ENCODE measurements around the gene RERE.
"Not testable (repeated sequence)": the region's sequence is repeated elsewhere in the genome, so short reads cannot be mapped to it uniquely, and the experiment has no call there.

The RERE gene

GRCh38 chr1:8464377-8464776, 353.1 kb downstream of the RERE start:
- DNase-seq = no peak

- no peak for DNase-seq
Measured at GRCh38 chr1:8463144-8463927, 354.1 kb downstream of the RERE start.

- DNase-seq = no peak
Measured at GRCh38 chr1:8462371-8462892, 355.0 kb downstream of the RERE start.

- no peak for DNase-seq
Measured at GRCh38 chr1:8461351-8462110, 355.9 kb downstream of the RERE start.

- DNase-seq = no peak
Measured at GRCh38 chr1:8460784-8461183, 356.7 kb downstream of the RERE start.

GRCh38 chr1:8460132-8460544, 357.3 kb downstream of the RERE start:
- DNase-seq = no peak

GRCh38 chr1:8458607-8459006, 358.8 kb downstream of the RERE start:
- DNase-seq = no peak

GRCh38 chr1:8457760-8458381, 359.6 kb downstream of the RERE start:
- no peak for DNase-seq

- no peak for DNase-seq
Measured at GRCh38 chr1:8456991-8457390, 360.4 kb downstream of the RERE start.

GRCh38 chr1:8456308-8456912, 361.0 kb downstream of the RERE start:
- no peak for DNase-seq

- DNase-seq = no peak
Measured at GRCh38 chr1:8455700-8456307, 361.6 kb downstream of the RERE start.

- DNase-seq = no peak
Measured at GRCh38 chr1:8450312-8450711, 367.1 kb downstream of the RERE start.

- DNase-seq = no peak
Measured at GRCh38 chr1:8448911-8449661, 368.4 kb downstream of the RERE start.

- DNase-seq = not testable (repeated sequence)
Measured at GRCh38 chr1:8448505-8448904, 368.9 kb downstream of the RERE start.

GRCh38 chr1:8447616-8448150, 369.8 kb downstream of the RERE start:
- no peak for DNase-seq

- not testable (repeated sequence) for DNase-seq
Measured at GRCh38 chr1:8446119-8446518, 371.3 kb downstream of the RERE start.

GRCh38 chr1:8443558-8444194, 373.8 kb downstream of the RERE start:
- no peak for DNase-seq

- DNase-seq = no peak
Measured at GRCh38 chr1:8441426-8441825, 376.0 kb downstream of the RERE start.

- no peak for DNase-seq
Measured at GRCh38 chr1:8439015-8439702, 378.3 kb downstream of the RERE start.

- no peak for DNase-seq
Measured at GRCh38 chr1:8438489-8438888, 379.0 kb downstream of the RERE start.

Data from activated CD4-positive, alpha-beta T cell treated with anti-CD3 and anti-CD28 coated beads, Interleukin-2, amount 50 U/mL, for 4 hours (primary cell).